ENCODE results near the gene RNF180.

DNA sequence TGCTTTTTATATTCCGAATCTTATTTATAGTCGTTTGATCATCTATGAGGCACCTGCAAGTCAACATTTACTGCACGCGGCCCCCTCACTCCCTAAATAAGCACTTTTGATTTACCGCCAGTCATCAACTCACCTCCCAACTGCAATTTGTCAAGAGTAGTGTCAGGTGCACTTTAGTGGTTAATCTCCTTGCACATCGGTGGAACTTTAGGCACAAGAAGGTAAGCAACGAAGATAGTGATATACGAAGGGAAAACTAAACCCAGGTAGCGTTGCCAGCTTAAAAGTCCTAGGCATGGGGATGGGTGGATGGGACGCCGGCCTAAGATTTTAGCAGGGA, 513 bp upstream of the RNF180 start:
- TF ChIP-seq POLR2AphosphoS5 (IDR thresholded peaks at IDR 0.05; ENCODE audit: borderline replicate concordance, low read depth, low read length) (no peak), EZH2 (IDR thresholded peaks at IDR 0.05) (no peak), FOXP2 (optimal IDR thresholded peaks at IDR 0.05; ENCODE audit: control extremely low read depth, extremely low read length, insufficient read depth) (no peak)
